ENCODE data around the gene VAMP3. TPM values are rescaled to one million over a fixed set of nuclear protein-coding genes. Genes with fewer than 3 reads are reported as not detected.

The VAMP3 gene
- total RNA-seq, 2 donors from 2014 or later, result 19.7 to 21.7 TPM

DNA sequence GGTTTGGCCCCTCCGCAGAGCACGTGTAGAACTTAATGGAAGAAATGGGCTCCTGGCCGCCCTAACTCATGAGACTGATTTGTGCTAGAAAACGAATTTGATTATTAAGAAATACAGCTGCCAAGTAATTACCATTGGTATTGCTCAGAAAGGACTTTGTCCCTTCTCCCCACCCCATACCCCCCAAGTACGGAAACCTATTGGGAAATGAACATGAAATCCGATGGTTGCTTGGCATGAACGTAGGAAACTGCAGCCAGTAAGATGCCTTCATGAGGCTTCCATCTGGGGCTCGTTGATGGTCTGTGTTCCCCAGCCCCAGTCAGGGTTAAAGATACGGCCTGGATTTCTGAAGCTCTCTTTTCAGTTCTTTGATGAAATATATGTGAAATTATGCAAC is 34.4 kb downstream of the VAMP3 start:
- H3K4me3 Mint-ChIP-seq, result no peak overlapping the region
- no peak overlapping the region for H3K27ac Mint-ChIP-seq
- no peaks in the 10 kb centered on the region for H3K27me3 Mint-ChIP-seq (ENCODE audit: low read depth)
- ATAC-seq (replicated peaks in 1 of 2) (no peak), DNase-seq (no peak)
- H3K4me1 Mint-ChIP-seq (ENCODE audit: low read depth), result no peaks in the 10 kb centered on the region
- H3K36me3 Mint-ChIP-seq (ENCODE audit: insufficient read depth in 2 of 2), result peaks cover 0 to 3% of the 10 kb centered on the region in 2 donors
- no peaks in the 10 kb centered on the region for H3K9me3 Mint-ChIP-seq

DNA sequence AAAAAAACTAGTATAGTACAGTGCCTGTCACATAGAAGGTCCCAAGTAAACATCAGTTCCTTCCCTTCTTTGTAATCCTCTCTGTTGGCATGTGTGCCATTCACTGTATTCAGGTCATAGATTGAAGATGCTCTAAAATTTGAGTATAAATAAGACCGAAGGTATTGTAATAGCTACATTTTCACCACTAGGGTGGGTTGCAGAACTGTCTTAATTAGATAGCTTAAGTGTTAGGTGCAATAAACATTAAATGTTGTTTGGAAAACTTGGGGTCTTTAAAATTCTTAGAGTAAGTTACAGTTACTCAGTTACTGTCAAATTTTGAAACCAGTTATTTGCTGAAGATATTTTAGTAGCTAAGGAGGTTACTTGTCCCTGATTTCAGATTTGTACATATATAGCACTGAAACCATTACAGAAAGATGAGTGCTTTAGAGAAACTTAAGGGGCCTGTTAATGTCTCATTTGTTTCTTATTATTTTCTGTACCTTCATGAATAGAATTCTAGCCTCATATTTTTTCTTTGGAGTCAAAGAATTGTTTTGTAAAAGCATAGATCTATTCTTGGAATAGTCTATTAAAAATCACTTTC is 37.3 kb downstream of the VAMP3 start:
- Mint-ChIP-seq H3K4me1 (ENCODE audit: low read depth) (no peaks in the 10 kb centered on the region), H3K27me3 (ENCODE audit: low read depth) (no peaks in the 10 kb centered on the region), H3K4me3 (no peak overlapping the region), H3K36me3 (ENCODE audit: insufficient read depth in 2 of 2) (peaks cover 5 to 11% of the 10 kb centered on the region in 2 donors), H3K9me3 (peaks cover 5% of the 10 kb centered on the region in 2 donors), H3K27ac (no peak overlapping the region)
- no peak for DNase-seq
- peak in 1 of 2 donors; percentile 41 for ATAC-seq (replicated peaks in 1 of 2)

DNA sequence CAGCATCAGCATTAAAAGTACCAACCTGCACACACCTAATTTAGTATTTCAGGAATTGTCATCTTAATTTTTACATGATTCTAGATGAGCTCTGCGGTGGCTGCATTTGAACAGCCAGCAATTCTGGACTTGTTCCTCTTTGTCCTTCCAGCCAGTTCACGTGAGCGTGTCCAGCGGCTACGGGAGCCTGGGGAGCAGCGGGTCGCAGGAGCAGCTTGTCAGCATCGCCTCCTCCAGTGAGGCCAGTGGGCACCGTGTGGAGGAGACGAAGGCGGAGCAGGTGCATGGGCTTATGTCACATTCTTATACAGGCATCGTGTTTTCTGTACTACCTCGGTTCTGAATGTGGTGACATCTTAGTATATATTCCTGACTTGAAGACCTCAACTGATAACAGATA is 38.6 kb downstream of the VAMP3 start:
- no peak overlapping the region for H3K4me3 Mint-ChIP-seq
- ATAC-seq (replicated peaks in 1 of 2) (no peak), DNase-seq (no peak)
- H3K27ac Mint-ChIP-seq, result no peak overlapping the region
- peaks cover 13 to 19% of the 10 kb centered on the region in 2 donors for H3K36me3 Mint-ChIP-seq (ENCODE audit: insufficient read depth in 2 of 2)
- no peaks in the 10 kb centered on the region for H3K27me3 Mint-ChIP-seq (ENCODE audit: low read depth)
- peaks cover 10 to 12% of the 10 kb centered on the region in 2 donors for H3K9me3 Mint-ChIP-seq
- H3K4me1 Mint-ChIP-seq (ENCODE audit: low read depth), result no peaks in the 10 kb centered on the region

DNA sequence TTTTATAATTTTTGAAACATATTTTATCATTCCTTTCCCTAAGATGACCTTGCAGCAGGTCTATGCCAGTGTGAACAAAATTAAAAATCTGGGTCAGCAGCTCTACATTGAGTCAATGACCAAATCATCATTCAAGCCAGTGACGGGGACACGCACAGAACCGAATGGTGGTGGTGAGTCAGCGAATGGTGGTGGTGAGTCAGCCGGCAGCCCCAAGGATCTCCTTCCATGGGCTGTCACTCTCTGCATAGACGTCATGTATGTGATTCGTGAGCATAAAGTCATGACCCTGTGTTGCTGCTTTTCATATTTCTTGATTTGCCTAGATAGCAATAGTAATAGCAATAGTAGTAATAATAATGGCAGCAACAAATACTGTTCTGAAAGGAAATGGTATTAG is 39.3 kb downstream of the VAMP3 start:
- peaks cover 13 to 17% of the 10 kb centered on the region in 2 donors for H3K36me3 Mint-ChIP-seq (ENCODE audit: insufficient read depth in 2 of 2)
- H3K27me3 Mint-ChIP-seq (ENCODE audit: low read depth), result no peaks in the 10 kb centered on the region
- DNase-seq, result peak; percentile 35 to 36
- H3K4me3 Mint-ChIP-seq, result no peak overlapping the region
- H3K4me1 Mint-ChIP-seq (ENCODE audit: low read depth), result no peaks in the 10 kb centered on the region
- ATAC-seq (replicated peaks in 1 of 2), result peak; percentile 56 to 92
- peaks cover 10 to 12% of the 10 kb centered on the region in 2 donors for H3K9me3 Mint-ChIP-seq
- no peak overlapping the region for H3K27ac Mint-ChIP-seq

DNA sequence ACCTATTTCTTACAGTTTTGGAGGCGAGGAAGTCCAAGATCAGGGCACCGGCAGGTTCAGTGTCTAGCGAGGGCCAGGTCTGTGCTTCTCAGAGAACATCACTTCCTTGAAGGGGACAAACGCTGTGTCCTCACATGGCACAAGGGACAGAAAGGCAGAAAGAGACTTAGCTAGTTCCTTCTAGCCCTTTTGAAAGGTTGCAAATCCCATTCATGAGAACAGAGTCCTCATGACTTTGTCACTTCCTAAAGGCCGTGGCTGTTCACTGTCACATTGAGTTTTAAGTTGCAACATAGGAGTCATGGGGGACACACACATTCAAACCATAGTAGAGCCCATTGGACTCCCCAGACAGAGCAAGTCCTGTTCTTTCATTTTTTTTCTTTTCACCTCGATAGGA is 40.4 kb downstream of the VAMP3 start:
- no peak overlapping the region for H3K4me3 Mint-ChIP-seq
- DNase-seq, result no peak
- H3K4me1 Mint-ChIP-seq (ENCODE audit: low read depth), result no peaks in the 10 kb centered on the region
- H3K27me3 Mint-ChIP-seq (ENCODE audit: low read depth), result no peaks in the 10 kb centered on the region
- H3K27ac Mint-ChIP-seq, result no peak overlapping the region
- H3K36me3 Mint-ChIP-seq (ENCODE audit: insufficient read depth in 2 of 2), result peaks cover 13 to 17% of the 10 kb centered on the region in 2 donors
- H3K9me3 Mint-ChIP-seq, result peaks cover 10 to 12% of the 10 kb centered on the region in 2 donors
- ATAC-seq (replicated peaks in 1 of 2), result no peak

DNA sequence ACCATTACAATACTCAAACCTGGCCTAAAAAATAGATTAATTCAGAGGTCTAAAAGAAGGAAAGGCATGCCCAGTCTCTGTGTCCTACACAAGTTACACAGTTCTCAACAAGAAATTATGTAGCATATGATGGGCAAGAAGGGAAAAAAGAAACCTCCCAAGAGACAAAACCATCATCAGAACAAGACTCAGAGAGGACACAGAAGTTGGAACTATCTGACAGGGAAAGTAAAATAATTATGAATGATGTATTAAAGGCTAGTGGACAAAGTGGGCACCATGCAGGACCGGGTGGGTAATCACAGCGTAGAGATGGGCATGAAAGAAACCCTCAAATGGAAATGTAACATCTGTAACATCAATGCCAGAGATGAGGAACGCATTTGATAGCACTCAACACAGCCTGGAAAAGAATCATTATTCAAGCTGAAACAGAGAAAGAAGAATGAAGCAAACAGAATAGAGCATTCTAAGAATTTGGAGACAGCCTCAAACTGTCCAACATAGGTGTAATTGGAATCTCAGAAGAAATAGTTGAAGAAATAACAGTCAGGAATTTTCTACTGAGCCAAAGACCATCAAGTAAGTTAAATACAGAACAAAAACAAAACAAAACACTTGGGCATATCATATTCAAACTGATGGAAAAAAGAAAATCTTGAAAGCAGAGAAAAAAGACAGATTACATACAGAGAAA is 42.7 kb downstream of the VAMP3 start:
- ATAC-seq (replicated peaks in 1 of 2) (no peak), DNase-seq (no peak)
- Mint-ChIP-seq H3K9me3 (peaks cover 10 to 12% of the 10 kb centered on the region in 2 donors), H3K36me3 (ENCODE audit: insufficient read depth in 2 of 2) (peaks cover 13 to 17% of the 10 kb centered on the region in 2 donors), H3K27me3 (ENCODE audit: low read depth) (no peaks in the 10 kb centered on the region), H3K4me1 (ENCODE audit: low read depth) (no peaks in the 10 kb centered on the region), H3K27ac (no peak overlapping the region), H3K4me3 (no peak overlapping the region)

DNA sequence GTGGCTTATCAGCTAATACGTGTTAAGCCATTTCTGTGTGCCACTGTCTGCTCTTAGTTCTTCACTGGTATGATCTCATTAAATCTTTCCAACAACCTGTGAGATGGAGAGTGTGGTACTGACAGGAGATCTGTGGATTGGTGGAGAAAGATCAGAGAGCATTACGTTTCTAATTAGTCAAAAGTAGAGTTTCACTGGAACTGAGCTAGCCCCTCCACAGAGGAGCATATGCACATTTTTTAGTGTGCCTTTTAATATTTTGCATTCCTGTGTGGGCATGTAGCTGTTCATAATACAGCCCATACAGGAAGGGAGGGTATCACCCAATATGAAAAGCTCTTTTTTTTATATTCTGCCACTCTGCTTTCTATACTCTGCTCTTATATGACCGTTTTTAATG is 50.2 kb downstream of the VAMP3 start:
- Mint-ChIP-seq H3K4me1 (ENCODE audit: low read depth) (no peaks in the 10 kb centered on the region), H3K27me3 (ENCODE audit: low read depth) (no peaks in the 10 kb centered on the region), H3K4me3 (no peak overlapping the region), H3K9me3 (no peaks in the 10 kb centered on the region), H3K36me3 (ENCODE audit: insufficient read depth in 2 of 2) (no peaks in the 10 kb centered on the region), H3K27ac (no peak overlapping the region)
- no peak for DNase-seq
- no peak for ATAC-seq (replicated peaks in 1 of 2)

DNA sequence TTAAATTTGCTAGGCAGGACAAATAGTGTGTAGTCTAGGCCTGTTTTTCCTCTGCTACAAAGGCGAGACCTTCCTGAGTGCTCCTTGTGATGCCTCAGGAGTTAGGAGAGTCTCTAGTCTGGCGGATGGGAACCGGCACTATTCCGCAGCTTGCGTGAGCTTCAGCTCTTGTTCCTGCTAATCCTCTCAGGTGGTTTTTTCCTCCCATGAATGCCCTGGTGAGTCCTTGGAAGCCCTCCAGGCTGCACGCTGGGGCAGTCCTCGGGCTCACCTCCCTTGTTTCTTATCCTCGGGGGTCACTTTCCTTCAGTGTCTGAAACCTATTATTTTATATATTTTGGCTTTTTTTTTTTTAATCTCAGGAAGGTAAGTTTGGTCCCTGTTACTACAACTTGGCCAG is 53.6 kb downstream of the VAMP3 start:
- DNase-seq (no peak), ATAC-seq (replicated peaks in 1 of 2) (no peak)
- Mint-ChIP-seq H3K27me3 (ENCODE audit: low read depth) (no peaks in the 10 kb centered on the region), H3K4me3 (no peak overlapping the region), H3K36me3 (ENCODE audit: insufficient read depth in 2 of 2) (no peaks in the 10 kb centered on the region), H3K4me1 (ENCODE audit: low read depth) (no peaks in the 10 kb centered on the region), H3K27ac (no peak overlapping the region), H3K9me3 (no peaks in the 10 kb centered on the region)

DNA sequence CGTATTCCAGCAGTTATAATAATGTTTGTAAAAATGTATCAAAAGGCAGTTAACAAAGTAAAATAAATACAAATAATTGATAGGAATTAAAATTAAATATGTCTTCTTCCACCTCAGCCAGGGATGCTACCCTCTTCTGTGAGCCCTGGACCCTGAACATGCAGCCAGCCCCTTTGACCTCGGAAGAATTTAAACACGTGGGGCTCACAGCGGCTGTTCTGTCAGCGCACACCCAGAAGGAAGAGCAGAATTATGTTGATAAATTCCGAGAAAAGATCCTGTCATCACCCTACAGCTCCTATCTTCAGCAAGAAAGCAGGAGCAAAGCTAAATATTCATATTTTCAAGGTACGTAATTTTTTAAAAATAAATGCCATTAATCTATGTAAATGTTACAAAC is 55.3 kb downstream of the VAMP3 start:
- DNase-seq, result no peak
- Mint-ChIP-seq H3K9me3 (no peaks in the 10 kb centered on the region), H3K4me3 (peak overlapping the region; percentile 73 to 79), H3K4me1 (ENCODE audit: low read depth) (no peaks in the 10 kb centered on the region), H3K27me3 (ENCODE audit: low read depth) (no peaks in the 10 kb centered on the region), H3K36me3 (ENCODE audit: insufficient read depth in 2 of 2) (no peaks in the 10 kb centered on the region), H3K27ac (no peak overlapping the region)
- ATAC-seq (replicated peaks in 1 of 2), result no peak

DNA sequence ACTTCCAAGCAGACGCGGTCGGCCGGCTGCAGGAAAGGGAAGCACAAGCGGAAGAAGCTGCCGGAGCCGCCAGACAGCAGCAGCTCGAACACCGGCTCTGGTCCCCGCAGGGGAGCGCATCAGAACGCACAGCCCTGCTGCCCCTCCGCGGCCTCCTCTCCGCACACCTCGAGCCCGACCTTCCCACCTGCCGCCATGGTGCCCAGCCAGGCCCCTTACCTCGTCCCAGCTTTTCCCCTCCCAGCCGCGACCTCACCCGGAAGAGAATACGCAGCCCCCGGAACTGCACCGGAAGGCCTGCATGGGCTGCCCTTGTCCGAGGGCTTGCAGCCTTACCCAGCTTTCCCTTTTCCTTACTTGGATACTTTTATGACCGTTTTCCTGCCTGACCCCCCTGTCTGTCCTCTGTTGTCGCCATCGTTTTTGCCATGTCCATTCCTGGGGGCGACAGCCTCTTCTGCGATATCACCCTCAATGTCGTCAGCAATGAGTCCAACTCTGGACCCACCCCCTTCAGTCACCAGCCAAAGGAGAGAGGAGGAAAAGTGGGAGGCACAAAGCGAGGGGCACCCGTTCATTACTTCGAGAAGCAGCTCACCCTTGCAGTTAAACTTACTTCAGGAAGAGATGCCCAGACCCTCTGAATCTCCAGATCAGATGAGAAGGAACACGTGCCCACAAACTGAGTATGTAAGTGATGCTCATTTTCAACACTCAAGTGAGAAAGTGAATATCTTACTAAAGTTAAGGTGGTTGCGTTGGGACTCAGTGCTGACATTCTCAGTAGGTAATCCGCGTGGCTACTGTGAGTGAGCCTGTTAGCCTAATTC is 56.2 kb downstream of the VAMP3 start:
- Mint-ChIP-seq H3K36me3 (ENCODE audit: insufficient read depth in 2 of 2) (no peaks in the 10 kb centered on the region), H3K4me1 (ENCODE audit: low read depth) (no peaks in the 10 kb centered on the region), H3K4me3 (peak overlapping the region; percentile 73 to 79), H3K27me3 (ENCODE audit: low read depth) (no peaks in the 10 kb centered on the region), H3K9me3 (no peaks in the 10 kb centered on the region), H3K27ac (peak overlapping the region; percentile 68)
- DNase-seq (peak; percentile 18 to 30), ATAC-seq (replicated peaks in 1 of 2) (peak; percentile 52 to 78)

Other genes with a start within 250 kb of the VAMP3 start
- gene PER3, start 13.0 kb downstream of the VAMP3 start, total RNA-seq, result 1 to 10 TPM; 1.2 to 1.3 TPM
- not detected for gene UTS2, start 81.8 kb downstream of the VAMP3 start, total RNA-seq
- gene TNFRSF9, start 169.5 kb downstream of the VAMP3 start, total RNA-seq, result 10 to 100 TPM; 35.4 to 86.2 TPM
- gene PARK7, start 190.4 kb downstream of the VAMP3 start, total RNA-seq, result 100 to 1,000 TPM; 247 to 273 TPM